Parathyroid adenoma (tissue), 2 donors: ENCODE results near the gene PTPRD.

Experiments used
- H2AFZ ChIP-seq: fragments of 300-600 bp; sonication (generic); one replicate; pipeline ENCODE4 v1.7.0; 2017; ENCODE audit warnings: antibody characterized with exemption, mild to moderate bottlenecking
- H3K27ac ChIP-seq: fragments of 300-600 bp; sonication (generic); one replicate; pipeline ENCODE4 v1.7.0; 2017
- H3K27me3 ChIP-seq: fragments of 300-600 bp; sonication (generic); one replicate; pipeline ENCODE4 v1.7.0; 2017; ENCODE audit warnings: low read length; ENCODE audit not compliant: control insufficient read depth, insufficient read depth
- H3K36me3 ChIP-seq: fragments of 300-600 bp; sonication (generic); one replicate; pipeline ENCODE4 v1.7.0; 2017; ENCODE audit warnings: low read length; ENCODE audit not compliant: control insufficient read depth, insufficient read depth
- H3K4me1 ChIP-seq: fragments of 300-600 bp; sonication (generic); one replicate; pipeline ENCODE4 v1.7.0; 2017; ENCODE audit warnings: control low read depth
- H3K4me2 ChIP-seq: fragments of 300-600 bp; sonication (generic); one replicate; pipeline ENCODE4 v1.7.0; 2017; ENCODE audit warnings: low read length
- H3K4me3 ChIP-seq: fragments of 300-600 bp; sonication (generic); one replicate; pipeline ENCODE4 v1.7.0; 2017; ENCODE audit warnings: low read depth, low read length
- H3K79me2 ChIP-seq: fragments of 300-600 bp; sonication (generic); one replicate; pipeline ENCODE4 v1.7.0; 2017; ENCODE audit warnings: control low read depth
- H3K9ac ChIP-seq: fragments of 300-600 bp; sonication (generic); one replicate; pipeline ENCODE4 v1.7.0; 2017; ENCODE audit warnings: mild to moderate bottlenecking
- H3K9me3 ChIP-seq: fragments of 300-600 bp; sonication (generic); one replicate; pipeline ENCODE4 v1.7.0; 2017; ENCODE audit warnings: low read length; ENCODE audit not compliant: control insufficient read depth
- TF ChIP-seq, protein P1 (sequence below): fragments of 300-600 bp; sonication (generic); IDR thresholded peaks from one replicate; pipeline ENCODE4 v1.7.0; 2017; ENCODE audit warnings: antibody characterized with exemption, mild to moderate bottlenecking
- donor health status: primary hyperparathyroidism.

PTPRD gene

GRCh38 chr9:8961186-8961851 is 1651.5 kb downstream of the PTPRD start:
- H3K4me3 ChIP-seq: no peak overlapping the region
- H3K27me3 ChIP-seq: no peaks in the 10 kb centered on the region
- H3K4me1 ChIP-seq: no peaks in the 10 kb centered on the region
- H3K27ac ChIP-seq: no peak overlapping the region
- H3K36me3 ChIP-seq: no peaks in the 10 kb centered on the region
- TF ChIP-seq, protein P1, sequence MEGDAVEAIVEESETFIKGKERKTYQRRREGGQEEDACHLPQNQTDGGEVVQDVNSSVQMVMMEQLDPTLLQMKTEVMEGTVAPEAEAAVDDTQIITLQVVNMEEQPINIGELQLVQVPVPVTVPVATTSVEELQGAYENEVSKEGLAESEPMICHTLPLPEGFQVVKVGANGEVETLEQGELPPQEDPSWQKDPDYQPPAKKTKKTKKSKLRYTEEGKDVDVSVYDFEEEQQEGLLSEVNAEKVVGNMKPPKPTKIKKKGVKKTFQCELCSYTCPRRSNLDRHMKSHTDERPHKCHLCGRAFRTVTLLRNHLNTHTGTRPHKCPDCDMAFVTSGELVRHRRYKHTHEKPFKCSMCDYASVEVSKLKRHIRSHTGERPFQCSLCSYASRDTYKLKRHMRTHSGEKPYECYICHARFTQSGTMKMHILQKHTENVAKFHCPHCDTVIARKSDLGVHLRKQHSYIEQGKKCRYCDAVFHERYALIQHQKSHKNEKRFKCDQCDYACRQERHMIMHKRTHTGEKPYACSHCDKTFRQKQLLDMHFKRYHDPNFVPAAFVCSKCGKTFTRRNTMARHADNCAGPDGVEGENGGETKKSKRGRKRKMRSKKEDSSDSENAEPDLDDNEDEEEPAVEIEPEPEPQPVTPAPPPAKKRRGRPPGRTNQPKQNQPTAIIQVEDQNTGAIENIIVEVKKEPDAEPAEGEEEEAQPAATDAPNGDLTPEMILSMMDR: no peak
- no peak overlapping the region for H3K4me2 ChIP-seq
- no peak overlapping the region for H3K9ac ChIP-seq
- H3K9me3 ChIP-seq: no peaks in the 10 kb centered on the region
- H2AFZ ChIP-seq: no peak overlapping the region
- no peaks in the 10 kb centered on the region for H3K79me2 ChIP-seq

GRCh38 chr9:8960254-8960653 is 1652.5 kb downstream of the PTPRD start:
- no peak overlapping the region for H3K4me3 ChIP-seq
- H3K79me2 ChIP-seq: no peaks in the 10 kb centered on the region
- H3K27ac ChIP-seq: no peak overlapping the region
- TF ChIP-seq, protein P1: no peak
- H3K36me3 ChIP-seq: no peaks in the 10 kb centered on the region
- H3K4me2 ChIP-seq: no peak overlapping the region
- no peaks in the 10 kb centered on the region for H3K9me3 ChIP-seq
- H3K4me1 ChIP-seq: no peaks in the 10 kb centered on the region
- no peak overlapping the region for H2AFZ ChIP-seq
- no peaks in the 10 kb centered on the region for H3K27me3 ChIP-seq
- H3K9ac ChIP-seq: no peak overlapping the region

DNA sequence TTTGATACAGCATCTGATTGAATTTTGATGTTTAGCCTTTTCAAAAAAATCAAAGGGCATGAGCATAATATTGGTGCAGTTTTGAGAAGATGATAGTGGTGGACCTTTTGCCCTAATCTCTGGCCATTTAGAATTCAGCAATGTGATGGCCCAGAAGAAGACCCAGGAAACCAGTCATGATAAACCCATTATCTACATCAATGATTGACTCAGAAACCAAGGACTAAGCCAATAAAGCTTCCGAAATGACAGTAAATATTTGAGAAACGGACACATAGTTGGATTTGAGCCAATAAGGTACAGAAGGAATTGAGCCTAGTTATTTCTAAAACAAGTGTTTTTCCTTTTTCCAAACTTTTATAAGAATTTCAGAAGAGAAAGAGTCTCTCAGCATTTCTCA is 1654.4 kb downstream of the PTPRD start:
- H3K79me2 ChIP-seq: no peaks in the 10 kb centered on the region
- H3K9ac ChIP-seq: no peak overlapping the region
- no peaks in the 10 kb centered on the region for H3K4me1 ChIP-seq
- H3K27me3 ChIP-seq: no peaks in the 10 kb centered on the region
- no peak overlapping the region for H2AFZ ChIP-seq
- no peaks in the 10 kb centered on the region for H3K36me3 ChIP-seq
- no peak overlapping the region for H3K27ac ChIP-seq
- H3K4me3 ChIP-seq: no peak overlapping the region
- H3K4me2 ChIP-seq: no peak overlapping the region
- TF ChIP-seq, protein P1: no peak
- H3K9me3 ChIP-seq: no peaks in the 10 kb centered on the region

GRCh38 chr9:8955315-8955714 is 1657.5 kb downstream of the PTPRD start:
- H3K4me2 ChIP-seq: no peak overlapping the region
- no peak overlapping the region for H3K4me3 ChIP-seq
- H3K27ac ChIP-seq: no peak overlapping the region
- H3K27me3 ChIP-seq: no peaks in the 10 kb centered on the region
- H3K4me1 ChIP-seq: no peaks in the 10 kb centered on the region
- H3K36me3 ChIP-seq: no peaks in the 10 kb centered on the region
- no peaks in the 10 kb centered on the region for H3K9me3 ChIP-seq
- H3K9ac ChIP-seq: no peak overlapping the region
- TF ChIP-seq, protein P1: no peak
- H2AFZ ChIP-seq: no peak overlapping the region
- no peaks in the 10 kb centered on the region for H3K79me2 ChIP-seq

GRCh38 chr9:8946461-8946860 is 1666.3 kb downstream of the PTPRD start:
- TF ChIP-seq, protein P1: no peak
- H3K36me3 ChIP-seq: no peaks in the 10 kb centered on the region
- H3K4me3 ChIP-seq: no peak overlapping the region
- H3K9ac ChIP-seq: no peak overlapping the region
- H3K79me2 ChIP-seq: no peaks in the 10 kb centered on the region
- no peaks in the 10 kb centered on the region for H3K4me1 ChIP-seq
- H3K4me2 ChIP-seq: no peak overlapping the region
- no peak overlapping the region for H2AFZ ChIP-seq
- H3K27ac ChIP-seq: no peak overlapping the region
- H3K27me3 ChIP-seq: no peaks in the 10 kb centered on the region
- H3K9me3 ChIP-seq: no peaks in the 10 kb centered on the region
